Measurements from ENCODE around the gene TLL1.

DNA sequence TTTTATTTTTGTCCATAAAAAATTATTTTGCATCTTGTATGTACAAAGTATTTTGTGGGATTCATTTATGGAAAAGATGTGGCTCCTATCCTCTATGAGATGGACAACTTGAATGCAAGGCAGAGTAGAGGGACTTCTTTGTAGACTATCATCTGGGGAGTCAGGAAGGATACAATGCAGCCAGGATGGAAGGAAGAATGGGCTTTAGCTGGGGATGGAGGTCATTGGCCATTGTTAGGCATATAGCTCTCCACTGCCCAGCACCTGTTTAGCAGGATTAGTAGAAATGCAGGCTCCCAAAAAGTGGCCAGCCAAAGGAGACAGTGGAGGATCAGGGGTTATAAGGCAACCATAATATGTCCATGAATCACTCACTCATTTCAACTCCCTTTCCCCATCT is 5.1 kb upstream of the TLL1 start:
- TF ChIP-seq, protein P1, sequence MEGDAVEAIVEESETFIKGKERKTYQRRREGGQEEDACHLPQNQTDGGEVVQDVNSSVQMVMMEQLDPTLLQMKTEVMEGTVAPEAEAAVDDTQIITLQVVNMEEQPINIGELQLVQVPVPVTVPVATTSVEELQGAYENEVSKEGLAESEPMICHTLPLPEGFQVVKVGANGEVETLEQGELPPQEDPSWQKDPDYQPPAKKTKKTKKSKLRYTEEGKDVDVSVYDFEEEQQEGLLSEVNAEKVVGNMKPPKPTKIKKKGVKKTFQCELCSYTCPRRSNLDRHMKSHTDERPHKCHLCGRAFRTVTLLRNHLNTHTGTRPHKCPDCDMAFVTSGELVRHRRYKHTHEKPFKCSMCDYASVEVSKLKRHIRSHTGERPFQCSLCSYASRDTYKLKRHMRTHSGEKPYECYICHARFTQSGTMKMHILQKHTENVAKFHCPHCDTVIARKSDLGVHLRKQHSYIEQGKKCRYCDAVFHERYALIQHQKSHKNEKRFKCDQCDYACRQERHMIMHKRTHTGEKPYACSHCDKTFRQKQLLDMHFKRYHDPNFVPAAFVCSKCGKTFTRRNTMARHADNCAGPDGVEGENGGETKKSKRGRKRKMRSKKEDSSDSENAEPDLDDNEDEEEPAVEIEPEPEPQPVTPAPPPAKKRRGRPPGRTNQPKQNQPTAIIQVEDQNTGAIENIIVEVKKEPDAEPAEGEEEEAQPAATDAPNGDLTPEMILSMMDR (IDR thresholded peaks at IDR 0.05): no peak
- TF ChIP-seq POLR2A (IDR thresholded peaks at IDR 0.05): no peak
